ENCODE data around the gene DNER.

- TF ChIP-seq POLR2A (IDR thresholded peaks at IDR 0.05), result no peak
- no peak for TF ChIP-seq CTCF (IDR thresholded peaks at IDR 0.05)
These were observed 14.0 kb upstream of the DNER start for GRCh38 chr2:229728370-229728769.
